GM21381 (cell line): ENCODE measurements around the gene SLC28A3.

Source experiments
- ATAC-seq: cut with Tn5 transposase; IDR thresholded peaks from one replicate; pipeline ENCODE4 v1.9.1; 2021; ENCODE audit warnings: mild to moderate bottlenecking, moderate library complexity; ENCODE audit not compliant: unreplicated experiment

The SLC28A3 gene

DNA sequence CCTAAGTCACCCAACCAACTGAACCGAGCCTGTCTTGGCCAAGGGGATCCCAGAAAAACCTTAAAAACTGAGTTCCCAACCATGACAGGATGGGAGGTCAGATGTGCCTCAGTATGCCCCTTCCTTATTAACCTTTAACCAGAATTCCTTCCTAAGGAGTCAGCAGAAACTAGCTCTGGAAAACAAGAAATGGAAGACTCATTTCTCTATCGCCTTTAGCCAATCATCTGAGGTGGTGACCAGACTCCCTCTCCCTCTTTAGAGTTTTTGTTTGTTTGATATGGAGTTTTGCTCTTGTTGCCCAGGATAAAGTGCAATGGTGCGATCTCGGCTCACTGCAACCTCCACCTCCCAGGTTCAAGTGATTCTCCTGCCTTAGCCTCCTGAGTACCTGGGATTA lies 37.5 kb downstream of the SLC28A3 start:
- ATAC-seq, result no peak

GRCh38 chr9:84301851-84302250 lies 38.7 kb downstream of the SLC28A3 start:
- no peak for ATAC-seq

DNA sequence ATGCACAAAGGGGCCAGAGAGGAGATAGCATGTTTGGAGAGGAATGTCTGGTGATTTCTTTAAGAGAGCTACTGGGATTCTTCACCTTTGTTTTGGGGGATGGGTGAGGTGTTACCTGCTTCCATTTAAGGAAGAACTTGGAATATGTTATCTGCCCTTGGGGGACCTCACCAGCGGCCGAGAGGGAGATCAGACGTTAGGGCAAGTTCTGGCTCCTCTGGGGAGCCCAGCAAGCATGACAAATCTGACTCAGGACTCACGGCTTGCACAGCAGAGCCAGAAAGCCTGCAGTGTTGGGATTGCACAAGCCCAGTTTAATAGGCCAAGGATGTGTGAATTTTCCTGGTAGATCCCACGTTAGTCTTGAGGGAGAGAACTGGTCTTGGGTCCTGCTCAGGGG lies 40.3 kb downstream of the SLC28A3 start:
- ATAC-seq, result no peak

DNA sequence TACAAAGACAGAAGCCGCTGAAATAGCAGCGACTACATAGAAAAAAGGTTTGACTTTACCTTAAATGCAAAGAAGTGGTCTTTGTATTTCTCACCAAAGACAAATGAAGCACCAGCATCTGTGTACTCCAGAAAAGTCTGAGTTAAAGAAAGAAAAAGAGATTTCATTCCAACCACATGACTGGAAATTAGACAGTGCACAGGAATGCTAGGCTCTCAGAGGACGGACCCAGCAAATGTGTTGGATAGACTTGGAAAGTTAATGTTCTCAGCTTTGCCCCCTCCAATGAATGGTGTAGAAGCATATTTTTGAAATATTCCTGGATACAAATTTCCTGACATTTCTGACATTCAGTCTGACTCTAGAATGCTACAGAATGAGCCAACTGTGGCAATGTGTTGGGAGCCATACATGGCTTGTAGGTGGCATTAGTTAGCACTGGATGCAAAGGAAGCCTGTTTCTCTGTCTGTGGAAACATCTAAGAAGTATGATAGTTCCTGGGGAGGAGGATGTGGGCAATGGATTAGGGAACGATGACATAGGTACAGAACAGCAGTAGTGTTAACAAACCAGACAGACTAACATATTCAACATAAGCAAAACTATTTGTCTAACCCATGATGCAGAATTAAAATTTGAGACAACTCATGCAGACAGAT lies 43.3 kb downstream of the SLC28A3 start:
- ATAC-seq, result no peak

- ATAC-seq, result peak; percentile 44
Observed at GRCh38 chr9:84296146-84296843, 44.3 kb downstream of the SLC28A3 start.

GRCh38 chr9:84294241-84294950 lies 46.2 kb downstream of the SLC28A3 start:
- ATAC-seq, result no peak

- peak; percentile 57 for ATAC-seq
Observed at GRCh38 chr9:84293001-84293798, 47.4 kb downstream of the SLC28A3 start.

GRCh38 chr9:84285381-84285780 lies 55.2 kb downstream of the SLC28A3 start:
- no peak for ATAC-seq

GRCh38 chr9:84283946-84284345 lies 56.6 kb downstream of the SLC28A3 start:
- no peak for ATAC-seq

- no peak for ATAC-seq
Observed at GRCh38 chr9:84278130-84278529, 62.4 kb downstream of the SLC28A3 start.

DNA sequence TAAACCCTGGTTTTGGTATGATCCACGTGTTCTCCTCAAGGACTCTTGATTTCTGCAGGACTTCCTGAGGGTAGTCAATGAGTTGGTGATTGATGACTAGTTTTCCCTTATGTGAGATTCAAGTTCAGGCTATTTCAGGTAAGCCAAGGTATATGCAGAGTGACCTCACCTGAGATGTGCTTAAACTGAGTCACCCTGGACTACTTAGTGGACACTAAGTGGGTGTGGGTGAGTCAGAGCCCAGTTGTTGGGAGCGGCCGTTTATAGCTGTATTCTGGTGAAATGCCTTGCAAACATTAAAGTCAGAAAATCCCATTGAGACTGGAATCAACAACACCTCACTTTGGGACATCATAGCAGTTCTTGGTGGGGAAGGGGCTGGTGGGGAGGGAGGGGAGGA lies 62.9 kb downstream of the SLC28A3 start:
- no peak for ATAC-seq

DNA sequence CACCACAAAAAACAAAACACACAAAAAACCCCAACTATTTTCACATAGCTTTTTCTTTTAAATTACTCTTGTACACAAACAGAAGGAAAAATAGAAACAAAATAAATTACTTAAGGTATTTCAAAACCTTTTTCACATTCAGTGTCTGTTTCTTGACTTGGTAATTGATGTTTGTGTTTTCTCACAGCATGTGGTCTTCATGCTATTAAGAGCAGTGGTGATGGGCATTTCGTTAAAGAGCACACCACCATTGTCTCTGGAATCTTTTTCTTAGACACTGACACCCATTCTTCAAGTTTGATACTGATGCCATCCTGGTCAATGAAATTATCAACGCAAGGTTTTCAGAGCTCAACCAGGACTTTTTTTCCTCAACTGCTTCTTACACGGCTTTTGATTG lies 63.8 kb downstream of the SLC28A3 start:
- ATAC-seq, result no peak

DNA sequence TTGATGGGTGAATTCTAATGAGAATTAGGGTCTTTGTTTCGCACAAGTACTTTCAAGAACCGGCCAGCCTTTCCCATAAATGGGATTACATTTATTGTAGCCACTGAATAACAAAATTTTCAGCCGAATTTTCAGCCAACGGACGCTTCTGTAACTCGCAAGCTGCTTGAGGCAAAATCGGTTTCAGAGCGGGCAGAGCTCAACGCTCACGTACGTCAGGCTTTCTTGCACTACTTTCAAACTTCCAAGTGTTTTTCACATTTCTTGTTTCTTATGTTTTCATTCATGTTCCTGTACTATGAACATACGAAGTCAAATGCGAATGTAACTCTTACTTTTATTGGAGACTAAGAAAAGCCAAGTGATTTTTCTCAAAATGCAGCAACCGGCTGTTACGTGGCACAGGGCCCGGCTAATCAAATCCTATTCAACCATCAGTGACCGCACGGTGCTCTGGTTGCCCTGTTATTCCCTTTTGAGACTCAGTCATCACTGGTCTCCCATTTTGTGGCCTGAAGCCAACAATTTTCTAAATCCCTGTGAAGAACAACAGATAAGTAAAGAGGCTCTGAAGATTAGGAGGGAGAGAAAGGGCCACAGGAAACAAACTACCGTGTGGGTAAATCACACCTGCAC lies 68.5 kb downstream of the SLC28A3 start:
- no peak for ATAC-seq

GRCh38 chr9:84271531-84271900 lies 69.0 kb downstream of the SLC28A3 start:
- peak; percentile 88 for ATAC-seq

DNA sequence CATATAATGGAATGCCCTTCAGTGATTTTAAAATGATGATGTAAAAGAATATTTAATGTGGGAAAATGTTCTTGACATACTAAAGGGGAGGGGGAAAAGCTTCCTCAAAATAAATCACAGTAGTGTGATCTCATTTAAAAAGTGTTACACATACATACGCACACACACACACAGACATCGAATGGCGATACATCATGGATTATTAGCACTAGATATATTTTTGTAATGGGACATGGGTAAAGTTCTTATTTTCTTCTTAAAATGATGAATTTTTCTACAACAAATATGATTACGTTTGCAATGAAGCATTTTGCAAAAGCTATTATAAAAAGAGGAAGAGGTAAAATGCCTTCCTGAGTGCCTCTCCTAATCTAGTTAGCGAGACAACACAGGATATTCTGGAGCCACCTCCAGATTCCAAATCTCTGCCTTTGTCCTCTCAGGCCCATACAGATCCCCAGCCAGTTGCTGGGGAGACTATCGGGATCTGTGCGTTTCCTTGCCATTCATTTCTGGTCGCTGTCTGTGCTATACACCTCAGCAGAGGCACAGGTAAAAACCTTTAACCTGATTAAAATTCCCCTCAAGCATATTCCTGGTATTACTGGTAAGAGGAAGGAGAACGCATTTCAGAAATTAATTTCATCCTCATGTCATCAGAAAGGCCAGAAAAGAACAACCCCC lies 69.6 kb downstream of the SLC28A3 start:
- peak; percentile 28 for ATAC-seq

DNA sequence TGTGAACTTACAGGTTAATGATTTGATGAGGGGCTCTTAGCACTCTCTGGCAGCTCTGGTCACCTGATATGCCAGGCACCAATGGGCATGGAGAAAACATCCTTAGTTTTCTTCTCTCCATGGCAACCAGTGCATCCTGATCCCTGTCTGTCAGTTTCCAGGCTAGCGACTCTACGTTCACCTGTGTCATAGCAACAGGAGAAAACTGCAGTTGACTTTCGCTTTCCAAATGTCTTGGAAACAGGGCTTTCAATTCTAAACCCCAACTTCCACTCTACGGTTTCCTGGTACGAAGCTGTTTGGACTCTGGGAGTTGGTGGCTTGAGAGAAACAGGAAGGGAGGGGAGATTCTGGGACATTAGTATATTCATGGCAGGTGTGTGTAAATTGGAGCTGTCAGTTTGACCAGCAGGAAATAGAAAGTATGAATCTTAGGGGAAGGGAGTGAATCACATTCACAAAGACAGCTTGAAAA lies 74.4 kb downstream of the SLC28A3 start:
- ATAC-seq, result no peak

DNA sequence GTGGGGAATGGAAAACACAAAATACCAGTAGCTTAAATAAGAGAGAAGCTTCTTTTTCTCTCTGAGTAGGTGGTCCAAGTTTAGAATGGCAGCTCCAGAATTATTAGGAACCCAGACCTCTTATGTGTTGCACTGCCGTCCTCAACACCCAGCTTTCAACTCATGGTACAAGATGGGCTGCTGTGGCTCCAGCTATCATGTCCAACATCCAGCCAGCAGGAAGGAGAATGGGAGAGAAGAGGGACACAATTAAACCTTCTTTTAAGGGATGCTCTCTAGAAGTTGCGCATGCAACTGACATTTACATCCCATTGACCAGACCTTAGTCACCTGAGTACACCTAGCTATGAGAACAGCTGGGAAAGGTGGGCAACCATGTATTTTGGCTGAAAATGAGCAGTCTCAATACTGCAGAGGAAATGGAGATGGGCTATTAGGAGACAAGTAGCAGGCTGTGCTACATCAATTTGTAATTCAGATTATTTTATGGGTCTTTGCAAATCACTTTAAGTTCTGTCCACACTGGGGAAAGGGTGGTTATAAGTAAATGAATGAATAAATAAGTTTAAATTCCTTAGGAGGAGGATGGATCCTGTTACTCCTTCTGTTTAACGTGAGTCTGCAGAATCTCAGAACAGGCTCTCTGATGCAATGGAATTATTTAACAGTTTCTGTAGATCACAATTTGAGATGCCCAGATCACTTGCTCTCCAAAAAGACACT lies 76.1 kb downstream of the SLC28A3 start:
- no peak for ATAC-seq

DNA sequence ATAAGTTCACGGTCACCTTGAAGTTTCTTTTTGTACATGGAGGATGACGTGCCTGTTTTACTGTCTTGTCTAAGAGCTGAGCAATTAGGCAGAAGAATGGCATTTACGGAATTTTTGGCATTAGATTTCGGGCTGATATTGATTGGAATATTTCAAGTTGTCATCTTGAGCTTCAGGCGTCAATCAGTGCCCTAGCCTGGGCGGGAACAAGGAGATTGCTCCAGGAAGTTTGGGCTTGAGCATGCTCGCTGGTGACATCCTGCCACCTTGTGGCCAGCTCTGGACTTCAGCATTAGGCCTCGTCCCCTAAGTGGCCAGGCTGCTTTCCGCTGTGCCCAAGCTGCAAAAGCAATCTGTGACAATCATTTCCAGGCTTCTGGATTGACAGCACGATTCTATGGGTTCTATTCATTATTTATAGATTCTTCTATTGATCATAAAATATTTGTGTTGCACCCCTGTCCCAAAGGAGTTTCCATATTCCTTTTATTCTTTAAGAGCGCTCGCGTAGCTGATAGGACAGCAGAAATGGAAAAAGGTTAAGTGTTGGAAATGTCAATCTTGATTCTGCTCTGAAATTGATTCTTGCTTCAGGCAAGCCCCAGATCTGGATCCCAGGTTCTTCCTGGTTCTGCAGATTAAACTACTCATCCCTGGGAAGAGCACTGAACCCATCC lies 79.3 kb downstream of the SLC28A3 start:
- ATAC-seq, result peak; percentile 73

- no peak for ATAC-seq
Observed at GRCh38 chr9:84258371-84258770, 82.2 kb downstream of the SLC28A3 start.
